Osteocyte (in vitro differentiated cells): ENCODE measurements around the gene MYH9. TPM values are rescaled to one million over a fixed set of nuclear protein-coding genes. Genes with fewer than 3 reads are reported as not detected.

Experiments
- DNase-seq: peaks from one replicate; pipeline ENCODE4 v3.0.0; 2021; ENCODE audit warnings: mixed read lengths; ENCODE audit not compliant: unreplicated experiment; ENCODE audit errors: extremely low spot score
- H3K27ac Mint-ChIP-seq: one replicate; pipeline ENCODE4 v1.8.0; 2021; ENCODE audit warnings: mild to moderate bottlenecking, mixed read lengths; ENCODE audit not compliant: unreplicated experiment
- H3K27me3 Mint-ChIP-seq: one replicate; pipeline ENCODE4 v1.8.0; 2021; ENCODE audit warnings: mixed read lengths; ENCODE audit not compliant: unreplicated experiment
- H3K36me3 Mint-ChIP-seq: one replicate; pipeline ENCODE4 v1.8.0; 2021; ENCODE audit warnings: mixed read lengths; ENCODE audit not compliant: unreplicated experiment
- H3K4me1 Mint-ChIP-seq: one replicate; pipeline ENCODE4 v1.8.0; 2021; ENCODE audit warnings: mixed read lengths; ENCODE audit not compliant: unreplicated experiment
- H3K4me3 Mint-ChIP-seq: one replicate; pipeline ENCODE4 v1.8.0; 2021; ENCODE audit warnings: mild to moderate bottlenecking, moderate library complexity, mixed read lengths; ENCODE audit not compliant: unreplicated experiment
- H3K9me3 Mint-ChIP-seq: one replicate; pipeline ENCODE4 v1.8.0; 2021; ENCODE audit warnings: mixed read lengths; ENCODE audit not compliant: unreplicated experiment
- CTCF ChIP-seq: fragments of 200-600 bp; sonication (generic); IDR thresholded peaks from 2 replicates; pipeline ENCODE4 v1.5.0; 2021; ENCODE audit warnings: antibody characterized with exemption, mild to moderate bottlenecking, moderate library complexity
- total RNA-seq: library from RNA; stranded (reverse); gene quantifications from 2 replicates; pipeline ENCODE4 v1.2.1, GENCODE V29; 2021

The MYH9 gene
- total RNA-seq, 1 donor from 2014 or later: 938 TPM

GRCh38 chr22:36301851-36302250 lies 85.9 kb downstream of the MYH9 start:
- Mint-ChIP-seq H3K4me1 (peaks cover 4% of the 10 kb centered on the region), H3K9me3 (no peaks in the 10 kb centered on the region), H3K4me3 (no peak overlapping the region), H3K27ac (peak overlapping the region; percentile 35), H3K27me3 (no peaks in the 10 kb centered on the region), H3K36me3 (peaks cover 63% of the 10 kb centered on the region)
- DNase-seq: no peak
- TF ChIP-seq CTCF: no peak

GRCh38 chr22:36301384-36301828 lies 86.4 kb downstream of the MYH9 start:
- DNase-seq: peak; percentile 90
- peak overlapping the region; percentile 35 for H3K27ac Mint-ChIP-seq
- no peaks in the 10 kb centered on the region for H3K27me3 Mint-ChIP-seq
- H3K4me1 Mint-ChIP-seq: peaks cover 4% of the 10 kb centered on the region
- TF ChIP-seq CTCF: peak; percentile 98
- no peaks in the 10 kb centered on the region for H3K9me3 Mint-ChIP-seq
- H3K36me3 Mint-ChIP-seq: peaks cover 61% of the 10 kb centered on the region
- no peak overlapping the region for H3K4me3 Mint-ChIP-seq

- Mint-ChIP-seq H3K4me3 (no peak overlapping the region), H3K36me3 (peaks cover 64% of the 10 kb centered on the region), H3K9me3 (no peaks in the 10 kb centered on the region), H3K27me3 (no peaks in the 10 kb centered on the region), H3K27ac (peak overlapping the region; percentile 28), H3K4me1 (peaks cover 4% of the 10 kb centered on the region)
- DNase-seq: no peak
- TF ChIP-seq CTCF: no peak
These were observed 87.2 kb downstream of the MYH9 start for GRCh38 chr22:36300396-36301212.

GRCh38 chr22:36299911-36300310 lies 87.9 kb downstream of the MYH9 start:
- no peak for TF ChIP-seq CTCF
- Mint-ChIP-seq H3K27ac (no peak overlapping the region), H3K4me1 (peaks cover 4% of the 10 kb centered on the region), H3K4me3 (no peak overlapping the region), H3K27me3 (no peaks in the 10 kb centered on the region), H3K9me3 (no peaks in the 10 kb centered on the region), H3K36me3 (peaks cover 64% of the 10 kb centered on the region)
- no peak for DNase-seq

GRCh38 chr22:36299295-36299694 lies 88.5 kb downstream of the MYH9 start:
- no peak overlapping the region for H3K4me3 Mint-ChIP-seq
- H3K9me3 Mint-ChIP-seq: no peaks in the 10 kb centered on the region
- TF ChIP-seq CTCF: no peak
- no peaks in the 10 kb centered on the region for H3K27me3 Mint-ChIP-seq
- peaks cover 4% of the 10 kb centered on the region for H3K4me1 Mint-ChIP-seq
- peaks cover 65% of the 10 kb centered on the region for H3K36me3 Mint-ChIP-seq
- no peak for DNase-seq
- peak overlapping the region; percentile 38 for H3K27ac Mint-ChIP-seq
